GM21737 (cell line): ENCODE data around the gene PDCD1LG2.
"Not testable (repeated sequence)": the region's sequence is repeated elsewhere in the genome, so short reads cannot be mapped to it uniquely, and the experiment has no call there.

Experiments
- ATAC-seq: cut with Tn5 transposase; IDR thresholded peaks from one replicate; pipeline ENCODE4 v1.9.1; 2021; ENCODE audit warnings: mild to moderate bottlenecking, moderate library complexity; ENCODE audit not compliant: unreplicated experiment

Gene PDCD1LG2

DNA sequence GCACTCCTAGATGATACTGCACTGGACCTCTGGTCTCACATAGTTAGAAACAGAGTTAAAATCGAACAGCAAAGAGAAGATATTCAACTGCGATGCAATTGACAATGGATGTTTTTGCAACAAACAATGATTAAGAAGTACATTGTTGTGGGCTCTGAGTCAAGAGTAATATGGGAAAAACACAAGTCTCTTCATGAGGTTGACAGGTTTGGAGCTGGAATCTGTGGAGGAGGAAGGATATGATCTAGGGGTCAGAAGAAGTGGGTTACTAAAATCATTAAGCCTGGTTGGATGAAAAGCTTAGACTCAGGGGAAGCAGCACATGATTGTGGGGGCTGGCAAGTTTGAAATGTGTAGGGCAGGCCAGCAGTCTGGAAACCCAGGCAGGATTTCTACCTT is 53.1 kb downstream of the PDCD1LG2 start:
- no peak for ATAC-seq

DNA sequence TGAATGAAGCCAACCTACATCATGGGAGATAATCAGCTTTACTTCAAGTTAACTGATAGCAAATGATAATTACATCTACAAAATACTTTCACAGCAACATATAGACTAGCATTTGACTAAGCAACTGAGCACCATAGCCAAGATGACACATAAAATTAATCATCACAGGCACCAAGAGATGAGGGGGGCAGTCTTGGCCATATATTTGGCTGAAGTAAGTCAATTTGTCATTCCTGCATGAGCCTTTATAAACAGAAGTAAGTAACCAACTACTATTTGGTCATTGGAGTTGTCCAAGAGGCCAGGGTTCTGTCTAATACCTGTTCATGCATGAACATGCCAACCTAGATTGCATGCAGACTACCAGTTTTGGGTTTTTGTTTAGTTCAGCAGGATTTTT is 53.6 kb downstream of the PDCD1LG2 start:
- no peak for ATAC-seq

DNA sequence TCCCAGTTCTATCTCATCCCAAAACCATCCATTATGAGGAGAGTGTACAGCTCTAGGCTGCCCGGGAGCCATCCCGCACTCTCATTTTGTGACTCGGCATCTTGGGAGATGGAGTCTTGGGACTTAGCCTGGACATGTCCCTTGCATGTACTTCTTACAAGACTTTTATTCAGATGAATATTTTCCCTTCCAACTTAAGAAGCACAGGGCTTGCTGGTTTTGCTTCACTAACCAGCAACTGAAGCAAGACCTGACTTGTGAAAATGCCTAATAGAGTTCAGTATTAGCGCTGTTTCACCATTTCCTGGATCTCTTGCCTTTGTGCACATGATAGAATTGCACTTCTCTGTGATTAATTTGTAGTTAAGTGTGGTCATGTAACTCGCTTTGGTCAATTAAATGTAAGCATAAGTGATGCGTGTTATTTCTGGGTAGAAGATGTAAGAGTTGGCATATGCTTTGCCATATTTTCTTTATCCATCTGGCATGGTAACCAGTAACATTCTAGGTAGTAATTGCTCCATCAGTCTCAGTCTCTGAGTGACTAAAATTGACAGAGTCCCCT is 55.8 kb downstream of the PDCD1LG2 start:
- ATAC-seq = peak; percentile 69

DNA sequence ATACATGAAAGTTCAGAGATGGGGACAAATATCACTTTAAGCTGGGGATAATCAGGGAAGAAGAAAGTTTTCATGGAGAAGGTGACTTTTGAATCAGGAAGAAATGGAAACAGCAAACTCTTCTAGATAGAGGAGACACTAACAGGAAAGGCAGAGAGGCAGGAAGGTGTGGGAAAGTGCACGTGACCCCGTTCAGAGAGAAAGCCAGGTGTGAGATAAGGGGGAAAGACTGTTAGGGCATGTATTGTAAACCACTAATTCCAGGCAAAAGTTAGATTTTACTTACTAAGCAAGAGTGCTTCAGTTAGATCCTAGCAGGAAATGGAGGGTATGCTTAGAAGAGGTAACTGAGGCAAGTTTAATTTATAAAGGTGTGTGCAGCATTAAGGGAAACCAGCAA is 58.5 kb downstream of the PDCD1LG2 start:
- no peak for ATAC-seq

DNA sequence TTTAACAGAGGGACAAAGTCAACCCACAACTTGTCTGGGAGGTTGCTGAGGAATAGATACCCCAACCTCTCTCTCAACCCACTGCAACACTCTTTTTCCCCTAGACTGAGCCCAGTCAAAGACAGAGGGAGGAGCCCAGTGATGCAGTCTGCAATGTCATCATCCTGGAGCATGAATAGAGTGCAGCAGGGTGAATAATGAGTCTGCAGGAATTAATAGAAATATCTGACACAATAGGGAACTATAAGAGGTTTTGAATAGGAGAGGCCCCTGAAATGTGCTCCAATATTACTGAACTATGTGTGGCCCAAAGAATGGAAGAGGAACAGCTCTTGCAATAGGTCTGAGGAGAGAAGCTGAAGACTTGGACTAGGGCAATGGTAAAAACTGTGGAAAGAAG is 59.1 kb downstream of the PDCD1LG2 start:
- no peak for ATAC-seq

DNA sequence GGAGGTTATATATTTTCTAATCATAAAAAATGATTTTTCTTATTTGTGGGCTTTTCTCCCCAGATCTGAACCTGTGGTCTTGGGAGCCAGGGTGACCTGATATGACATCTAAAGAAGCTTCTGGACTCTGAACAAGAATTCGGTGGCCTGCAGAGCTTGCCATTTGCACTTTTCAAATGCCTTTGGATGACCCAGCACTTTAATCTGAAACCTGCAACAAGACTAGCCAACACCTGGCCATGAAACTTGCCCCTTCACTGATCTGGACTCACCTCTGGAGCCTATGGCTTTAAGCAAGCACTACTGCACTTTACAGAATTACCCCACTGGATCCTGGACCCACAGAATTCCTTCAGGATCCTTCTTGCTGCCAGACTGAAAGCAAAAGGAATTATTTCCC is 59.6 kb downstream of the PDCD1LG2 start:
- no peak for ATAC-seq

DNA sequence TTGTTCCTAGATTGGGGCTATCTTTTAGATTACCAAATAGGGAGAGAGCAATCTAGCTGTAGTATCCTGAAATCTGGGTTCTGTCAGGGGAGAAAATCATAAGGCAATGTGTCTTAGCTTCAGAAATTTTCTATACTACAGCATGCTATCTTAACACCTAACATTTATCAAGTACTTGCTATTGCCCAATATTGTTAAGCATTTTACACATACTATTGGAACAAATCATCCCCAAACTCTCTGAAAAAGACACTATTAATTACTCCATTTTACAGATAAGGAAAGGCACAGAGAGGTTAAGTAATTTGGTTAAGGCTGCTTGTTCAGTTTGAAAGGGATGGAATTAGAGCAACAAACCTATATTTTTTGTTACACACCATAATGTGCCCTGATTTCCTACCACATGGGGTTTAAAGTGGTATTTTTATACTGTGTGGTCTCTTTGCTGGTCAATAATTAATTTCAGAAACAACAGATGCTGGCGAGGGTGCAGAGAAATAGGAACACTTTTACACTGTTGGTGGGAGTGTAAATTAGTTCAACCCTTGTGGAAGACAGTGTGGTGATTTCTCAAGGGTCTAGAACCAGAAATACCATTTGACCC is 61.4 kb downstream of the PDCD1LG2 start:
- peak; percentile 47 for ATAC-seq

DNA sequence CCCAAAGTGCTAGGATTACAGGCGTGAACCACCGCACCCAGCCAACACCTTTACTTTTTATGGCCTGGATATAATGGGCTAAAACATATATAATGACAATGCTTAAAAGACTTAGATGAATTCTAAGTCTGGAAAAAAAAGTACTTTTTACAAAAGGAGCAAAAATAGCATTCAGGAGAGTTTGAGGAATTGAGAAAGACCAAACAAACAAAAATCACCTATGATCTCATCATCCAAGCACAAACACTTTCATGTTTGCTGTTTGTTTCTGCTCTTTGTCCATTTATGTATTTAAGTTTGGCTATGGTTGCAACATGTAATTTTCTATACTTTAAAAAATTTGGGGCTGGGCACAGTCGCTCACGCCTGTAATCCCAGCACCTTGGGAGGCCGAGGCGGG is 63.8 kb downstream of the PDCD1LG2 start:
- ATAC-seq = no peak

DNA sequence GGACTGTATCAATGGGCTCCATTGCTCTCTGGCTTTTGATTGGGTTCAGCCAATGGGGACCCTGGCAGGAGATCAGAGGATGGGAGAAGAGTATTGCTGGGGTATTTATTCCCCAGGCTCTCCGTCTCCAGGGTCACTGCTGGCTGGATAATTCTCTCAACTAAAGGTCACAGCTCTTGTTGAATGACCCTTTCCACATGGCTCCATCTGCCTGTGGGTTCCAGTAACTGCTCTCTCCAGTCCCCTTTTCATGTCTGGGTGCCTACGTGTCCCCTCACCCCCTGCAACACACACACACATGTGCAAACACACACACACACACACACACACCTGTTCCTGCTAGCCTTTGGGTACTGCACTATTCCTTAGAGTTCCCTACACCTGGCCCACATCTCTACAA is 64.7 kb downstream of the PDCD1LG2 start:
- ATAC-seq = no peak

DNA sequence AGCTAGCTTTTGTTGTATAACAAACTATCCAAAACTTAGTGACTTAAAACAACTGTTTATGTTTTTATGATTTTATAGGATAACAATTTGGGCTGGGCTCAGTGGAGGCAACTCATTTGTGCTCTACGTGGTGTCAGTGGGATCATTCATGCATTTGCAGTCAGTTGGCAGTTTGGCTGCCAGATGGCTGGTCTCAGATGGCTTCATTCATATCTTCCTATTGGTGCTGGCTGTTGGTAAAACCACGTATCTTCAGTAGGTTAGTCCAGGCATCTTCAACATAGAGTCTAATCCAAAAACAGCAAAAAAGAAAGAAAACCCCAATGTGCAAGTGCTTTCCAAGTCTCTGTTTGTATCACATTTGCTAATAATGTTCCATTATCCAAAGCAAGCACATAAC is 66.9 kb downstream of the PDCD1LG2 start:
- no peak for ATAC-seq

DNA sequence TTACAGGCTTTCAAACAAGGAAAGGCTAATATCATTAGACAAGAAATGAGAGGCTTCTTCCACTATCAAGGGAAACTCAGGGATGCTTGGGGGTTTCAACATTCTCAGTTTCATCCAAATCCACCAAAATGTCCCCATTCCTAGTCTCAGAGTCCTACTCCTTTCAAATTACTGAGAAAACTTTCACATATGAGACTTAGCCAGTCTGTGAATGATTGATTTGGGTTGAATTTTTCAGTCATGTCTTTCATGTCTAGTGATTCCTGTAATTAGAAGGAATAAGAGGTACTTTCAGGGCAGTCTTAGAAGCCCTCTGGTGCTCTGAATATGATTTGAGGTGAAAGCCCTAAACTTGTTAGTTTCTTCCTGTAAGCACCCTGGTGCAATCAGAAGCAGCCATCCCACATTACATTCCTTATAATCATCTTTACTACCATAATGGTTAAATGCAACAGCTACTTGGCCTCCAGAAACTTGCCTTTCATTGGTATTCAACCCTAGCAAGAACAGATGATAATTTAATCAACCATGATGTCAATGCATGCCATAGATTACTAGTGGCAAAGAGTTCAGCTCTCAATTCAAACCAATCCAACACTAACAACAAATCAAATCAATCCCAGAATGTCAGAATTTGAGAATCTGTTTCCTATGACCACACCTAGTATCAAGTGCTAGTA is 67.8 kb downstream of the PDCD1LG2 start:
- ATAC-seq = no peak

DNA sequence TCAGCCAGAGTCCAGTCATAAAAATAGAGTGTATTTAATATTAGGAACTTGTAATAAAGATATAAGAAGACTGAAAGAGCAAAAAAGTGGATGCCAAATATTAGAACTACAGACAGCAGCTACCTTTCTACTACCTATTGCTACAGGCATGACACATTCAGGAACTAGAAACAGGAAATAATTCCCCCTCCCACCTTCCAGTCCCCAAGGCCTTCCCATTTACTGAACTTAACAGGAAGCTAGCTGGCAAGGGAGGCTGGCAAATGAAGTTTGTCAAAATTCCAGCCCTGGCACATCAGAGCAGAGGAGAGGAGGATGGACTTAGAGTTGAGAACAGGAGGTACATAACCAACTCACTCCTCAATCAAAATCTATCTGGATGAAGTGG is 68.4 kb downstream of the PDCD1LG2 start:
- ATAC-seq = no peak

DNA sequence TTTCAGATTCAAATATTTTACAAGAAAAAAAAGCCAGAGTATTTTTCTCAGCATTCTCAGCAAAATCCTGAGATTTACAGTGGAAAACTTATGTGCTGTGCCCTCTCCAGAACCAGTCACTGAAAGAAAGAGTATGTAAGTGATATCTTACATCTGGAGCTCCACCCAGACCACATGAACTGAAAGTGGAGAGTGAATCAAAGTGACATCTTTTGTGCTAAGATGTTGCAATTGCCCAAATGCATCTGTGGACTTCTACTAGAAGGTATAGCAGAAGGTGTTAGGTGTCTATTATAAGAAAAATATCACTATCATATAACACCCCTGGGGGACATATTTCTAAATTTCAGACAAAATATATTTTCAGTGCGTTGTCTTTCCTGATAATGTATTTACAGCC is 69.5 kb downstream of the PDCD1LG2 start:
- no peak for ATAC-seq

DNA sequence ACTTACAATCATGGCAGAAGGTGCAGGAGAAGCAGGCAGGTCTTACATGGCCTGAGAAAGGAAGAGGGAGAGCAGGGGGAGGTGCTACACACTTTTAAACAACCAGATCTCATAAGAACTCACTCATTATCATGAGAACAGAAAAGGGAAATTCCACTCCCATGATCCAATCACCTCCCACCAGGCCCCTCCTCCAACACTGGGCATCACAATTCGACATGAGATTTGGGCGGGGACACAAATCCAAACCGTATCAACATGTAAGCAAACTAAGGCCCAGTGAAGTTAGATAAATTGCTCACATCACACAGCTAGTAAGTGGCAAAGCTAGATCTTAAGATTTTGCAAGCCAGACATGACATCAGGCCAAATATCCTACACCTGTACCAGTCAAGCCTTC is 70.3 kb downstream of the PDCD1LG2 start:
- ATAC-seq = no peak

DNA sequence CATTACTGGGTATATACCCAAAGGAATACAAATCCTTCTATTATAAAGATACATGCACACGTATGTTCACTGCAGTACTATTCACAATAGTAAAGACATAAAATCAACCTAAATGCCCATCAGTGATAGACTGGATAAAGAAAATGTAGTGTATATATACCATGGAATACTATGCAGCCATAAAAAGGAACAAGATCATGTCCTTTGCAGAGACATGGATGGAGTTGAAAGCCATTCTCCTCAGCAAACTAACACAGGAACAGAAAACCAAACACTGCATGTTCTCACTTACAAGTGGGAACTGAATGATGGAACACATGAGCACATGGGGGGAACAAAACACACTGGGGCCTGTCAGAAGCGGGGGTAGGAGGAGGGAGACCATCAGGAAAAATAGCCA is 71.4 kb downstream of the PDCD1LG2 start:
- ATAC-seq = not testable (repeated sequence)

DNA sequence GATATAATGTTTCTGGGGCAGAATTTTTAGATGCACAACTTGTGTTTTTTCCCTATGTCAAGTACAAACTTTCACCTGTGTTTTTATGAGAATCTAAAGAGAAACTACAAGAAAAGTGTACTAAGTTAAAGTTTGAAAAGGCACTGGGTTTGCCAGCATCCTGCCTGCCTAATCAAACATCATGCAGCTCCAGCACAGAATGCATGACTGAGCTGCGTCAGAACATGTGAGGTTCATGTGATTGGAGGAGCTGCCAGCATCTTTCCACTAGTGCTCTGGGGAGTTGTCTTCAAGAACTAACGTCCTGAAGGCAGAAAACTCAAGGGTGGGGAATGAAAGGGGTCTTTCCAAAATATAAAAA is 72.5 kb downstream of the PDCD1LG2 start:
- ATAC-seq = peak; percentile 49

DNA sequence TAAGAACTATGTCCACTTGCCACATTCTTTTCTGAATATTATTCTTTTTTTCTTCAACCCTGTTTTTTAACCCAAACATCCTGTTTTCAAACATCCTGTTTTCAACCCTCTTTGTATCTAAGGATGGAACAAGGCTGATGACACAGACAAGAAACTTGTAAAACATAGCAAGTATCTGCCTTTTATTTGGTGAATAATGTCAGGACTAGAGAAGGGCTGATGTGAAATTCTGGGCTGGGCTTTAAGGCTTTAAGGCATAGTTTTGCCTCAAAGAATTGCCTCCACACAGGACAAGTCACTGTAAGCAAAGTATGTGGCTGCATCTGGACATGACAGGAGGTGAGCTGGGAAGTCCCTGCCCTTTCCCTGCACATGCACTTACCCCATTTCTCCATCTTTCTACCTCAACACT is 76.1 kb downstream of the PDCD1LG2 start:
- ATAC-seq = no peak

DNA sequence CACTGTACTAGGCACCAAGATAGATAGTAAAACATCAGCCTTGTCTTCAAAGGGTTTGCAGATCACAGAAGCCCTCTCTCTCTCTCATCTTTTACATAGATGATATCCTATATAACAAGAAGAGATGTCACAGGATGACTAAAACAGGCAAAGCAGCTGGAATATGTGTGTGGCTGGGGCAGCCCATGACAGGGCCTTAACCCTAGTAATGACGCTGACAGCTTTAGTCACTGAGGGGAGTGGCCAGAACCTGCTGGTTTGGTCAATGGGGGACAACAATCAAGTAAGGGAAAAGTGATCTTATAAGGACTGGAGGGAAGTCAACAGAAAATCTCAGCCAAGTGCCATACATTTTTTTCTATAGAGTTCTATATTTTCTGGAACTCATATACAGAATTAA is 76.7 kb downstream of the PDCD1LG2 start:
- ATAC-seq = no peak

DNA sequence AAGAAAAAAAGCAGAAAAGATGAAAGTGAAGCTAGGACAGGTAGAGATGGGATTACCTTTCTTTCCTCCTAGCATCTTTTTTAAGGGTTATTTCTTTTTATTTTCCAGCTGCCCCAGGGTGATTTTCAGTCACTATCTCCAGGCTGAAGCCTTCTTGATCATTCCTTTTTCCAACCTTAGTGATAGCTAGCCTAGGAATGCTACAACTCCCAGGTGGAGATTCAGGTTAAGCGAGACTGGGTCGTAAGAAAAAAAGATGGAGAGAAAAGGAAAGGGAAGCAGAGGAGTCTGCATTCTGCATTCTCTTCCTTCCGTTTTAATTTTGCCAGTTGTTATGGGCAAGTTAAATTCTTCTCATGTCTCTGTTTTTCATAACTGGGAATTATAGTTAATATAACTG is 81.9 kb downstream of the PDCD1LG2 start:
- no peak for ATAC-seq

DNA sequence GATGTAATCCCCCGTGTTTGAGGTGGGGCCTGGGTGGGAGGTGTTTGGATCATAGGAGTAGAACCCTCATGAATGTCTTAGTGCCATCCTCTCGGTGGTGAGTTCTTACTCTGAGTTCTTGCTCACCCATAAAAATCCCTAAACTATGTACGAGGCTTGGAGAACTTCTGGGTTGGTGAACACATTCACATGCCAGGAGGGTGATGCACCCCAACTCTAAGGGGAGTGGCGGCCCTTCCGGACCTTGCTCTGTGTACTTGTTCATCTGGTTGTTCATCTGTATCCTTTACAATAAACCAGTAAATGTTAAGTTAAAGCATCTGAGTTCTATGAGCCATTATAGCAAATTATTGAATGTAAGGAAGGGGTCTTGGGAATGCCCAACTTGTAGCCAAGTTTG is 82.6 kb downstream of the PDCD1LG2 start:
- ATAC-seq = no peak

DNA sequence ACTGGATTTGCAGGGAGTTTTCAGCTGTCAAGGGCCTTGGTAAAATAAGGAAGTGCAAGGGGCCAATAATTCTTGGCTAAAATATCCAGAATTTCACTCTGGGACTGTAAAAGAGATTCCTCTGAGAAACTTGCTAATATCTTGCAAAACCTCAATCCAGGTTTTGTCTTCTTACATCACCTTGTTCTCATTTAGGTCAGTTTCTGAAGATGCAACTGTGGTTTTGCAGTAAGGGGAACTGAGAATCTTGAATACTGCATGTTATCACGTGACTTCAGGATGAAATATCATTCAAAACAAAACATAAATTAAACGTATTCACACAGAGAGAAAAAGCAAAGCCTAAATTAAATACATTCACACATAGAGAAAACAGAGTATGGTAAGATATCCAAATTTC is 83.6 kb downstream of the PDCD1LG2 start:
- ATAC-seq = peak; percentile 45

DNA sequence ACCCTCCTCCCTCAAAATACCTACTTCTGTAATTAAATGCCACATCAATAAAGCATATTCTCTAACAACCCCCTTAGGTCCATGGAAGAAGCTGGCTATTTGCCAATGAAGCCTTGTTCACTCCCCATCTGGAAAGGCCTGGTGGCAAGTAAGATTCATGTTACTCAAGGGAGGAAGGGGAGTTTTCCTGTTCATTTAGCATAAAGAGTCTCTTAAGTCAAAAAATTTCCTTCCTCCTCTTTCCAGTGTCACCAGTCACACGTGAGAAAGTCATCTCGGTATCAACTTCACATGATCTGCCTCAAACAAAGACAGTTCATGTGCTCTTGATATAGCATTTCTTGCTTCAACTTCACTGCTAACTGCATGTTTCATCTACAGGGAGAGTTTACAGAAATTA is 85.8 kb downstream of the PDCD1LG2 start:
- no peak for ATAC-seq
